Measurements from ENCODE around the gene SERP2. TPM values are rescaled to one million over a fixed set of nuclear protein-coding genes. Genes with fewer than 3 reads are reported as not detected.

Gene SERP2
- total RNA-seq, 1 experiment from 2014 or later, result not detected

DNA sequence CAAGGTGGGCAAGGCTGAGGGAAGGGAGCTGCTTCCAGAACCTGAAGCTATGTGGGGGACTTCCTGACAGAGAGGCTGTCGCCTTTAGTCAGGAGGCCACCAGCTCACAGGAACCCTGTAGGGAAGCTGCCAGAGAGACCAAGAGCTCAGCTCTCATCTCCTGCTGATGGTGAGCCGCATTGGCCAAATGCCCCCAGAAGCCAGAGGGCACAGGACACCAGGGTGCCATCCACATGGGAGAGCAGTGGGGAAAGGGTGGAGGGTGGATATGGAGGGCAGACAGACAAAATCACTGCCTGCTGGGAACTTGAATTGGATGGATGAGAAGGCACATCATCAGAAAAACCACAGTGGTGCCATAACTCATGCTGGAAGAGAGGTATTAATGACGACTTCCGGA is 36.0 kb downstream of the SERP2 start:
- intact Hi-C loops (cut with micrococcal nuclease), result no loop called here
- no peaks in the 10 kb centered on the region for H3K27me3 Mint-ChIP-seq (ENCODE audit: insufficient read depth, unreplicated experiment)
- no peak for DNase-seq (ENCODE audit: unreplicated experiment)
- CTCF ChIA-PET, result interaction anchor here (0.9 kb wide), 1 partner anchor 501 kb away, joined by 3 read pairs; no protein-coding TSS in a partner anchor
- H3K4me1 Mint-ChIP-seq (ENCODE audit: insufficient read depth, unreplicated experiment), result no peaks in the 10 kb centered on the region
- H3K36me3 Mint-ChIP-seq (ENCODE audit: insufficient read depth, unreplicated experiment), result no peaks in the 10 kb centered on the region
- no TSS peak for BruUV-seq (replicated peaks)
- no peaks in the 10 kb centered on the region for H3K9me3 Mint-ChIP-seq (ENCODE audit: unreplicated experiment)
- TF ChIP-seq, protein P1, sequence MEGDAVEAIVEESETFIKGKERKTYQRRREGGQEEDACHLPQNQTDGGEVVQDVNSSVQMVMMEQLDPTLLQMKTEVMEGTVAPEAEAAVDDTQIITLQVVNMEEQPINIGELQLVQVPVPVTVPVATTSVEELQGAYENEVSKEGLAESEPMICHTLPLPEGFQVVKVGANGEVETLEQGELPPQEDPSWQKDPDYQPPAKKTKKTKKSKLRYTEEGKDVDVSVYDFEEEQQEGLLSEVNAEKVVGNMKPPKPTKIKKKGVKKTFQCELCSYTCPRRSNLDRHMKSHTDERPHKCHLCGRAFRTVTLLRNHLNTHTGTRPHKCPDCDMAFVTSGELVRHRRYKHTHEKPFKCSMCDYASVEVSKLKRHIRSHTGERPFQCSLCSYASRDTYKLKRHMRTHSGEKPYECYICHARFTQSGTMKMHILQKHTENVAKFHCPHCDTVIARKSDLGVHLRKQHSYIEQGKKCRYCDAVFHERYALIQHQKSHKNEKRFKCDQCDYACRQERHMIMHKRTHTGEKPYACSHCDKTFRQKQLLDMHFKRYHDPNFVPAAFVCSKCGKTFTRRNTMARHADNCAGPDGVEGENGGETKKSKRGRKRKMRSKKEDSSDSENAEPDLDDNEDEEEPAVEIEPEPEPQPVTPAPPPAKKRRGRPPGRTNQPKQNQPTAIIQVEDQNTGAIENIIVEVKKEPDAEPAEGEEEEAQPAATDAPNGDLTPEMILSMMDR (IDR thresholded peaks at IDR 0.05; ENCODE audit: unreplicated experiment), result no peak
- no peak overlapping the region for H3K27ac Mint-ChIP-seq (ENCODE audit: low read depth, unreplicated experiment)
- no peak overlapping the region for H3K4me3 Mint-ChIP-seq (ENCODE audit: unreplicated experiment)
- POLR2A ChIA-PET, result no interaction called here

DNA sequence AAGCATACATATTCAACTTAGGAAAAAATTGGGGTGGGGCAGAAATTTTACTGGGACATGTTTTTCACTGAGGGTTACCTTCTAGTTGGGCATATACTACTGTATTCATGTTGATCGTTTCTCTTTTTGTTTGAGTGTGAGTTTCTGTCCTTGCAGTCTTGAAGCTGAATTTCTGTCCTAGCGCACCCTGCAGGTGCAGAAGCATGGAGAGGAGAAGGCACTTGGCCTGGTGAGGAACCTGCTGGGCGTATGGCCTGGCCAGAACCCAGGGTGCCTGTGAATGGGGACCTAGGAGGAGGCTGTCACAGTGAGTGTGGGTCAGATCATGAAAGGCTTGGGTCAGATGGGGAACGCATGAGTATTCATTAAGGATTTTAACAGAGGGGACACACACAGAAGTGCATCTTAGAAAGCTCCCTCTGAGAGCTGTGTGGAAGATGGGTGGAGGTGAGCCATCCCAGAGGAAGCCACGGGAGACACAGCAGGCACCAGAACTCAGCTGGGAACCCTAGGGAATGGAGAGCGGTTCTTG is 36.8 kb downstream of the SERP2 start:
- intact Hi-C loops (cut with micrococcal nuclease), result no loop called here
- no peaks in the 10 kb centered on the region for H3K4me1 Mint-ChIP-seq (ENCODE audit: insufficient read depth, unreplicated experiment)
- no peaks in the 10 kb centered on the region for H3K36me3 Mint-ChIP-seq (ENCODE audit: insufficient read depth, unreplicated experiment)
- H3K4me3 Mint-ChIP-seq (ENCODE audit: unreplicated experiment), result no peak overlapping the region
- POLR2A ChIA-PET, result no interaction called here
- no peak for DNase-seq (ENCODE audit: unreplicated experiment)
- CTCF ChIA-PET, result no interaction called here
- TF ChIP-seq, protein P1 (IDR thresholded peaks at IDR 0.05; ENCODE audit: unreplicated experiment), result no peak
- no peak overlapping the region for H3K27ac Mint-ChIP-seq (ENCODE audit: low read depth, unreplicated experiment)
- H3K9me3 Mint-ChIP-seq (ENCODE audit: unreplicated experiment), result no peaks in the 10 kb centered on the region
- no peaks in the 10 kb centered on the region for H3K27me3 Mint-ChIP-seq (ENCODE audit: insufficient read depth, unreplicated experiment)
- BruUV-seq (replicated peaks), result no TSS peak

DNA sequence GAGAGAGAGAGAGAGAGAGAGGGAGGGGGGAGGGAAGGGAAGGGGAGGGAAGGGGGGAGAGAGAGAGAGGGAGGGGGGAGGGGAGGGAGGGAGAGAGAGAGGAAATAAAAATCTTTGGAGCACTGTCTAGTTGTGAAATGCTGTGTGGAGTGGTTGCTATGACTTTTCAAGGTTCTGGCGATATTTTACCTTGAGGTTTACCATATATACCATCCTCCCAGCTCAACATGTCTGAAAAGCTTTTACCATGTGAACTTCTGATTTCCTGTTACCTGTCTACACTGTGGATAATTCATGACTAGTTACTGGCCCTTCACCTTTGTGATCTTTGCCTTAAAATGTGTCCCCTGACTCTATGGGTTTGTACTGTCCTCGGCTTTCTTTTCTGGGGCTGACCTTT is 38.2 kb downstream of the SERP2 start:
- no peaks in the 10 kb centered on the region for H3K9me3 Mint-ChIP-seq (ENCODE audit: unreplicated experiment)
- H3K4me1 Mint-ChIP-seq (ENCODE audit: insufficient read depth, unreplicated experiment), result no peaks in the 10 kb centered on the region
- no TSS peak for BruUV-seq (replicated peaks)
- intact Hi-C loops (cut with micrococcal nuclease), result no loop called here
- ChIA-PET CTCF (no interaction called here), POLR2A (no interaction called here)
- H3K4me3 Mint-ChIP-seq (ENCODE audit: unreplicated experiment), result no peak overlapping the region
- DNase-seq (ENCODE audit: unreplicated experiment), result no peak
- no peak overlapping the region for H3K27ac Mint-ChIP-seq (ENCODE audit: low read depth, unreplicated experiment)
- TF ChIP-seq, protein P1 (IDR thresholded peaks at IDR 0.05; ENCODE audit: unreplicated experiment), result no peak
- no peaks in the 10 kb centered on the region for H3K36me3 Mint-ChIP-seq (ENCODE audit: insufficient read depth, unreplicated experiment)
- H3K27me3 Mint-ChIP-seq (ENCODE audit: insufficient read depth, unreplicated experiment), result no peaks in the 10 kb centered on the region

DNA sequence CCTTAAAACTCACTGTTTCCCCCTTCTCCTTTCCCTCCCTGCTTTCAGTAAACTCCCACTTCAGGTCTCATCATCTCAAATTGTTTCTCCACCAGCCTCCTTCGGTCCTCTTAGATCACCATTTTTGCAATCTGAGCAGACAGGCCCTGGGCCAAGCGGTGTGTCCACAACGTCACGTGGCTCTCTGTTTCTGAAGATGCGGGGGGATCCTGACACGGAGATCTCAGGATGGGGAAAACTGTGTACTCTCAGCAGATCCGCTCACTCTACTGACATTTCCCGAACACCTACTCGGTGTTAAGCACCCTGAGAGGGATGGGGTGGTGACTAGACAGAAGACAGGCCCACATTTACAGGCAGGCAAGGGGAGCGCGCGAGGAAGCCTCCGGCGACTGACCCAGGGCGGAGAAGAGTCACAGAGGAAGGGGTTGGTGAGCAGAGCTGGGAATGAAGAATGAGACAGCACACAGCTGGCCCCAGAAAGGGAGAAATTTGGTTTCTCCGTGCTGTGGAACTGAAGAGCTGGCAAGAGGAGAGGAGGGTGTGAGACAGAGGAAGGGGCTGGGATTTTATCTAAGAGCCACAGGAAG is 38.8 kb downstream of the SERP2 start:
- no peak for DNase-seq (ENCODE audit: unreplicated experiment)
- no peaks in the 10 kb centered on the region for H3K9me3 Mint-ChIP-seq (ENCODE audit: unreplicated experiment)
- no peaks in the 10 kb centered on the region for H3K4me1 Mint-ChIP-seq (ENCODE audit: insufficient read depth, unreplicated experiment)
- intact Hi-C loops (cut with micrococcal nuclease), result no loop called here
- CTCF ChIA-PET, result interaction anchor here (0.6 kb wide), 1 partner anchor 99 kb away, joined by 3 read pairs; no protein-coding TSS in a partner anchor
- H3K27me3 Mint-ChIP-seq (ENCODE audit: insufficient read depth, unreplicated experiment), result no peaks in the 10 kb centered on the region
- no peak overlapping the region for H3K27ac Mint-ChIP-seq (ENCODE audit: low read depth, unreplicated experiment)
- H3K4me3 Mint-ChIP-seq (ENCODE audit: unreplicated experiment), result no peak overlapping the region
- POLR2A ChIA-PET, result no interaction called here
- no peaks in the 10 kb centered on the region for H3K36me3 Mint-ChIP-seq (ENCODE audit: insufficient read depth, unreplicated experiment)
- BruUV-seq (replicated peaks), result no TSS peak
- TF ChIP-seq, protein P1 (IDR thresholded peaks at IDR 0.05; ENCODE audit: unreplicated experiment), result no peak
